DMS 273 treated with DMSO at 0.1 percent for 48 hours (cell line): Measurements from ENCODE around the gene COPS2.
A peak's percentile ranks its signal among the peaks of the same experiment; 100 is the strongest.
"Not testable (repeated sequence)": the region's sequence is repeated elsewhere in the genome, so short reads cannot be mapped to it uniquely, and the experiment has no call there.

Source experiments
- DNase-seq: peaks from one replicate; lab custom pipeline; 2025; lab: John Stamatoyannopoulos, UW

The COPS2 gene

DNA sequence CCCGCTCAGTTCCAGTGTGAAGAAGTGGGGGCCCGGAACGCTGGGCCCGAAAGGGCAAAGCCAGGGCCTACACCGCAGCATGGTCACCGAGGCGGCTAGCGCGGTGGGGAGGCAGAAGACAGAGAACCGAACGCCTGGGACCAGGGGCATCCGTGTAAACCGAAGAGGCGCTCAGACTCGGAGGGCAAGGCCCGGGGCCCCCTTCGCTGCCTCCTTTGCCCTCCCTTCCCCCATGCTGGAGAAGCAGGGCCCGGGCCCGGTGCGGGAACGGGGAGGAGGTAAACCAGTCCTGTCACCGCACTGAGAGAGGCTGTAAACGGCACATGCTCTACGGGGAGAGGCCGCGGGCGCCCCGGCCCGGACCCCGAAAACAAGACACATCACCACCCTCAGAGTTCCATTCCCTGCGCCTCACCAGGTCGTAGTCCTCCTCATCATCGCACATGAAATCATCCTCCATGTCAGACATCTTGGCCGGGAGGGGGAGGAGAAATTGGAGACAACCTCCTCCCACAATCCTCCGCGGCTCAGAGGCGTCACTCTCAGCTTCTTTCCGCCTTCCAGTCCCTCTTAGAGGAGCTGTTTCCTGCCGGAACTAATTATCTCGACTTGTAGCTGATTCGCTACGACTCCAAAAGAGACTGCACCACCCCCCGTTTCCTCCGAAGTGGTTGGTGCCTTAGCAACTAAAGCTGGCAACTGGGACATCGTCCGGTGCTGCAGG is at the start of gene COPS2:
COPS2 (minus strand) TSS at position 490 of the 724 bp plus-strand sequence; CDS start at position 469, 21 bp downstream.
- peak; percentile 83 for DNase-seq

DNA sequence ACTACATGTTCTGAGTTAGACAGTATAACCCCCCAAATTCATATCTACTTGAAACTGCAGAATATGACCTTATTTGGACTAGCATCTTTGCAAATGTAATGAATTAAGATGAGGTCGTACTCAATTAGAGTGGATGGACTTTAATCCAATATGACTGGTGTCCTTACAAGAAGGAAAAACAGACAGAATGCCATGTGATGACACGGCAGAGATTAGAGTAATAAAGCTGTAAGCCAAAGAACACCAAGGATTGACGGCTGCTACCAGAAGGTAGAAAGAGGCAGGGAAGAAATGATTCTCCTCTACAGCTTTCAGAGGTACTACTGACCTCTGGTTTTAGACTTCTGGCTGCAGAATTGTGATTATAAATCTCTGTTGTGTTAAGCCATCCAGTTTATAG is 44.9 kb upstream of the COPS2 start:
- no peak for DNase-seq

GRCh38 chr15:49199666-49200065 is 44.3 kb upstream of the COPS2 start:
- no peak for DNase-seq

- DNase-seq, result no peak
These were observed 41.5 kb upstream of the COPS2 start for GRCh38 chr15:49196856-49197255.

- no peak for DNase-seq
These were observed 36.5 kb upstream of the COPS2 start for GRCh38 chr15:49191892-49192291.

DNA sequence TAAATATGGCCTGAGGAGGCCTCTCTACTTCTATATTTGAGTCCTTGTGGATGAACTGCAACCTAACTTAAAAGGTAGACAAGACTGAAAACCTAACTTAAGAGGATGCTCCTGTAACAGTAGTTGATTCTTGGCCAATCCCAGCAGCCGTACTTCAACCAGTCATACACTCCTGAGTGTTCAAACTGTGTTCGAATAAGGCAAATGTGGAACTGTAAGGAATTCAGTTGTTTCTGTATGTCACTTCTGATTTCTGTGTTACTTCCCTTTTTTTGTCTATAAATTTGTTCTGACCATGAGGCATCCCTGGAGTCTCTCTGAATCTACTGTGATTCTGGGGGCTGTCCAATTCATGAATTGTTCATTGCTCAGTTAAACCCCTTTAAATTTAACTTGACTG is 35.2 kb upstream of the COPS2 start:
- DNase-seq, result no peak

DNA sequence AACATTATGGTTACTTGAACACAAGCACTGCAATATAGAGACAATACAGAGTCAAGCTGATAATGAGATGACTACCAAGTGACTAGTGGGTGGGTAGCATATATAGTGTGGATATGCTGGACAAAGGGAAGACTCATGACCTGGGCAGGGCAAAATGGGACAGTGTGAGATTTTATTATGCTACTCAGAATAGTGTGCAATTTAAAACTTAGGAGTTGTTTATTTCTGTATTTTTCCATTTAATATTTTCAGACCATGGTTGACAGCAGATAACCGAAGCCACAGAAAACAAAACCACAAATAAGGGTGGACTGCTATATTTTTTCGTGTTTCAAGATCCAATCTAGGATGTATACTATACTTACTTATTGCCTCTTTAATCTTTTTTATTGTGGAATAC is 34.2 kb upstream of the COPS2 start:
- DNase-seq, result no peak

DNA sequence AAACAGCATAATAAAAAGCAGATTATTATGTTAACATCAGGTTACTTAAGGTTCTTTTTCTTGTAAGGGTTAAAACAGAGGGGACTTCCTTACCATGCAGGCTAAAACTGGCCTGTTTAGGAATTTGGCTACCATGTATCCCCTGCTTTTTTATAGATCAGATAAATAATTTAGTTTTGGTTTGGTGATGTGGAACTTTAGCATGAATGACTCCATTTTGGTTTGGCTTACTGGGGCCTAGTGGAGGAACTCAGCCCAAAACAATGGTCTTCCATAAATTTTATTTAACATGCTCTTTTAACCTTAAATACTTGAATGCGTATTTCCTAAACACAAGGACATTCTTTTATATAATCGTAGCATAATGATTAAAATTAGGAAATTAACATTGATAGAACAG is 33.5 kb upstream of the COPS2 start:
- DNase-seq, result no peak

- DNase-seq, result no peak
These were observed 32.3 kb upstream of the COPS2 start for GRCh38 chr15:49187549-49188245.

DNA sequence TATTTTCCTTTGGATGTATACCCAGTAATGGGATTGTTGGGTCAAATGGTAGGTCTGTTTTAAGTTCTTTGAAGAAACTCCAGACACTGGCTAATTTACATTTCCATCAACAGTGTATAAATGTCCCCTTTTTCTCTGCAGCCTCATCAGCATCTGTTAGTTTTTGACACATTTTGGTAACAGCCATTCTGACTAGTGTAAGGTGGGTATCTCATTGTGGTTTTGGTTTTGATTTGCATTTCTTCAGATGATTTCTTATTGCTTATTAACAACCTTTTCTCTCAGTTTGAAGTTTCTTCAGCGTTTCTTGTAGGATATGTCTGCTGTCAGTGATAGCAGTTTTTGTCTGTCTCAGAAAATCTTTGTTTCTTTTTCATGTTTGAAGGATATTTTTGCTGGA is 30.1 kb upstream of the COPS2 start:
- DNase-seq, result no peak

GRCh38 chr15:49183741-49184140 is 28.3 kb upstream of the COPS2 start:
- DNase-seq, result not testable (repeated sequence)

DNA sequence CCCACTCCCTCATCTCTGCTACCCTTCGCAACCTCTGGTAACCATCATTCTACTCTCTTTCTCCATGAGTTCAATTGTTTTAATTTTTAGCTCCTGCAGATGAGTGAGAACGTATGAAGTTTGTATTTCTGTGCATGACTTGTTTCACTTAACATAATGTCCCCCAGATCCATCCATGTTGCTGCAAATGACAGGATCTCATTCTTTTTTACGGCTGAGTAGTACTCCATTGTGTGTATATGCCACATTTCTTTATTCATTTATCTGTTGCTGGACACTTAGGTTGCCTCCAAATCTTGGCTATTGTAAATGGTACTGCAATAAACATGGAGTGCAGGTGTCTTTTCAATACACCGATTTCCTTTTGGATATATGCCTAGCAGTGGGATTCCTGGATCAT is 26.7 kb upstream of the COPS2 start:
- no peak for DNase-seq

- DNase-seq, result no peak
These were observed 24.2 kb upstream of the COPS2 start for GRCh38 chr15:49179433-49180190.

DNA sequence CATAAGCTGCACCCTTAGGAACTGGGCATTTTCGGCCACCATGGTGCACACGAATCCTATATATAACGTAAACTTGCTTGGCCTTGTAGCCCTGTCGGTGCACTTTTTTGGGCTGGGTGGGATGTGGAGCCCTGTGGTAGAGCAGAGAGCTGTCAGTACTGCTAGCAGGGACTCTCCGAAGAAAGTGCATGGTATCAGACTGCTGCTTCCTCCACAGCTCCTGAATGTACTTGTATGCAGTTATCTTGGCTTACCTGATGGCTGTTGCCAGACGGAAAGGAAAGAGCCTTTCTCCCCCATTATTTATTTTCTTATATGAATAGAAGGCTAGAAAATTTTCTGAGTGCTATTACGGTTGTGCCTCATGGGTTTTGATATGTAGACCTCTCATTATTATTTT is 23.1 kb upstream of the COPS2 start:
- no peak for DNase-seq

DNA sequence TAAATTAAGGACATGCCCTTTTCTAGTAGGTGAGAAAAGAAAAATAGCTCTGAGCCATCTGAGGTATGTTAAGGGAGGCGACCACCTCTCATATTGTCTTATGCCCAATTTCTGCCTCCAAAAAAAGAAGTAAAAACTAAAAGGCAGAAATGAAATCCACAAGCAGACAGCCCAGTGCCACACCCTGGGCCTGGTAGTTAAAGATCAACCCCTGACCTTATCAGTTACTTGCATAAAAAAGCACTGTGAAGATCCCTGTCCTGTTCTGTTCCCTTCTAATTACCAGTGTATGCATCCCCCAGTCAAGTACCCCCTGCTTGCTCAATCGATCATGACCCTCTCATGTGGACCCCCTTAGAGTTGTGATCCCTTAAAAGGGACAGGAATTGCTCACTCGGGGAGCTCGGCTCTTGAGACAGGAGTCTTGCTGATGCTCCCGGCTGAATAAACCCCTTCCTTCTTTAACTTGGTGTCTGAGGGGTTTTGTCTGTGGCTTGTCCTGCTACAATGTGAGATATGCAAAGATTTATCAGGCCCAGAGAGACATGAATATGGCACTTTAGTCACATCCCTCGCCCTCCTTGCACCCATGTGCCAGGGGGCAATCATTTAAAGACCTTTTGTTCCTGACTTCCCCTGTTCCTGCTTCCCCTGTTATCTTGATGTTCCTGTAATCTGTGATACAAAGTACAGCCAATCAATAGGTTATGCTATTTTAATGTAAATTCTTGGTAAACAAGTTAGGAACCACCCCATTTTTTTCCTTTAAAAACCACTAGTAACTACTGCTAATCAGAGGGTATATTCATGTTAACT is 20.4 kb upstream of the COPS2 start:
- DNase-seq, result not testable (repeated sequence)

- no peak for DNase-seq
These were observed 19.5 kb upstream of the COPS2 start for GRCh38 chr15:49174902-49175301.

DNA sequence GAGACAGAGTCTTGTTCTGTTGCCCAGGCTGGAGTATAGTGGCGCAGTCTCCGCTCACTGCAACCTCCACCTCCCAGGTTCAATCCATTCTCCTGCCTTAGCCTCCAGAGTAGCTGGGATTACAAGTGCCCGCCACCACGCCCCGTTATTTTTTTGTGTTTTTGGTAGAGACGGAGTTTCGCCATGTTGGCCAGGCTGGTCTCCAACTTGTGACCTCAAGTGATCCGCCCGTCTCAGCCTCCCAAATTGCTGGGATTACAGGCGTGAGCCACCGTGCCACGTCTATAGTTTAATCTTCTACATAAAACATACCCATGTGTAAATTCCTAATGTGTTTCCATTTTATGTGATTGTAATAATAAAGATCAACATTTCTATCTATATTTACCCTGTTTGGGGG is 16.4 kb upstream of the COPS2 start:
- DNase-seq, result no peak

- DNase-seq, result peak; percentile 52
These were observed 14.6 kb upstream of the COPS2 start, which contains the start of gene GALK2 for GRCh38 chr15:49169880-49170597. GALK2 (plus strand) TSS chr15:49170247; CDS start chr15:49170323, 76 bp downstream.

GRCh38 chr15:49168016-49168415 is 12.6 kb upstream of the COPS2 start:
- DNase-seq, result no peak

- DNase-seq, result no peak
These were observed 9.5 kb upstream of the COPS2 start for GRCh38 chr15:49164865-49165264.

- DNase-seq, result no peak
These were observed 8.3 kb upstream of the COPS2 start for GRCh38 chr15:49163678-49164077.
